ENCODE data around the gene CALB2. TPM values are rescaled to one million over a fixed set of nuclear protein-coding genes. Genes with fewer than 3 reads are reported as not detected.
A peak's percentile ranks its signal among the peaks of the same experiment; 100 is the strongest.

Gene CALB2
- total and polyA plus RNA-seq, 5 donors: 0.95 to 3.3 (median 2.0) TPM

DNA sequence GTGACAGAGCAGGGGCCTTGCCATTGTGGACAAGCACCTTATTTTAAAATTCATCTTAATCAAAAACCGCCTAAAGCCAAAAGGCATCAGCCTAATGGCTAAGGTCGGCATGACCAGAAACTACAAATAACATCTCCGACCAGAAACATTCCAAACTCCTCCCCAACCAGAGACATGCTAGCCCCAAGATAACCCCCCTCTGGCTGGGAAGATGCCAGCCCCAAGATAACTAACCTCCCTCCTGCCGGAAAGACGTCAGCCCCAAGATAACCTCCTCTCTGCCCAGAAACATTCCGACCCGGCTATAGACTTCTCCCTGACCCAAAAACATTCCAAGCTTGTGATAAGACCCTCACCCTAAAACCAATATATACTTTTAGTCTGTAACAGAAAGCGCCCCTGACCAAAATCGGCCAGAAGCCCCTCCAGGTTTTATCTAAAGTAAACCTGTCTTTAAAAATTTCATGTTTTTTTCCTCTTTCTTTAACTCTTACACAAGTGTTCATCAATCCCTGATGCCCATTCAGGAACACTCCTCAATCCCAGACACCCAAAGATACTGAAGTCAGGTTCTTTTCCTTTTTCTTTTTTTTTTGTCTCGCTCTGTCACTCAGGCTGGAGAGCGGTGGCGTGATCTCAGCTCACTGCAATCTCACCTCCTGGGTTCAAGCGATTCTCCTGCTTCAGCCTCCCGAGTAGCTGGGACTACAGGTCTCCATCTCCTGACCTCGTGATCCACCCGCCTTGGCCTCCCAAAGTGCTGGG, 50.7 kb downstream of the CALB2 start:
- Histone ChIP-seq H3K27me3 (ENCODE audit: control insufficient read depth, insufficient read depth) (no peaks in the 10 kb centered on the region), H3K27ac (ENCODE audit: low read length) (no peak overlapping the region), H3K4me3 (ENCODE audit: low read length) (no peak overlapping the region), H3K9me3 (ENCODE audit: control insufficient read depth, low read length) (no peaks in the 10 kb centered on the region), H3K4me1 (ENCODE audit: control insufficient read depth, insufficient read depth, low read length) (no peaks in the 10 kb centered on the region)
- 28% methylated on average over 16 of the region's 16 CpGs for WGBS
- DNase-seq (peak in 2 of 3 donors; percentile 44 to 68), ATAC-seq (peak; percentile 46 to 81)
- intact Hi-C loops (cut with DNase I): no loop called here

DNA sequence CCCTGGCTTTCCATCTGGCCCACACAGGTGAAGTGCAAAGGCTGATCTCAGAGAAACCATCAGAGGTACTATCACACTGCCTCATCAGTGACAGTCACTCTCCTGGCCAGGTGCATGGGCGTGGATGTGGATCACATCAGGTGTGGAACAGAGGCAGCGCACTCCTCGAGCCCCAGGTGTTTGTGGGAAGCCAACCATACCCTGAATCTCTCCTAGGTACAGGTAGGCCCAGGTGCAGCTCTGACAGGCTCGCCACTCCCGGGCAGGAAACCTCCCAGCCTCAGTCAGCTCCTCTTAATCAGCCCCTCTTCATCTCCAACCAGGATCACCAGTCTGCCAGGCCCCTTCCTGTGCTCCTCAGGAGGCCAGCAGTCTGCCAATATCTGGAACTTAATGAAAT, 51.6 kb downstream of the CALB2 start:
- DNase-seq: no peak
- ATAC-seq: no peak
- intact Hi-C loops (cut with DNase I): loop anchor here in 2 of 4 donors (5.0 kb wide), 2 partner anchors 92 to 202 kb away; no protein-coding TSS in a partner anchor
- Histone ChIP-seq H3K4me3 (ENCODE audit: low read length) (no peak overlapping the region), H3K27me3 (ENCODE audit: control insufficient read depth, insufficient read depth) (no peaks in the 10 kb centered on the region), H3K4me1 (ENCODE audit: control insufficient read depth, insufficient read depth, low read length) (no peaks in the 10 kb centered on the region), H3K27ac (ENCODE audit: low read length) (no peak overlapping the region), H3K9me3 (ENCODE audit: control insufficient read depth, low read length) (no peaks in the 10 kb centered on the region)
- 79% methylated on average over 5 of the region's 5 CpGs for WGBS

DNA sequence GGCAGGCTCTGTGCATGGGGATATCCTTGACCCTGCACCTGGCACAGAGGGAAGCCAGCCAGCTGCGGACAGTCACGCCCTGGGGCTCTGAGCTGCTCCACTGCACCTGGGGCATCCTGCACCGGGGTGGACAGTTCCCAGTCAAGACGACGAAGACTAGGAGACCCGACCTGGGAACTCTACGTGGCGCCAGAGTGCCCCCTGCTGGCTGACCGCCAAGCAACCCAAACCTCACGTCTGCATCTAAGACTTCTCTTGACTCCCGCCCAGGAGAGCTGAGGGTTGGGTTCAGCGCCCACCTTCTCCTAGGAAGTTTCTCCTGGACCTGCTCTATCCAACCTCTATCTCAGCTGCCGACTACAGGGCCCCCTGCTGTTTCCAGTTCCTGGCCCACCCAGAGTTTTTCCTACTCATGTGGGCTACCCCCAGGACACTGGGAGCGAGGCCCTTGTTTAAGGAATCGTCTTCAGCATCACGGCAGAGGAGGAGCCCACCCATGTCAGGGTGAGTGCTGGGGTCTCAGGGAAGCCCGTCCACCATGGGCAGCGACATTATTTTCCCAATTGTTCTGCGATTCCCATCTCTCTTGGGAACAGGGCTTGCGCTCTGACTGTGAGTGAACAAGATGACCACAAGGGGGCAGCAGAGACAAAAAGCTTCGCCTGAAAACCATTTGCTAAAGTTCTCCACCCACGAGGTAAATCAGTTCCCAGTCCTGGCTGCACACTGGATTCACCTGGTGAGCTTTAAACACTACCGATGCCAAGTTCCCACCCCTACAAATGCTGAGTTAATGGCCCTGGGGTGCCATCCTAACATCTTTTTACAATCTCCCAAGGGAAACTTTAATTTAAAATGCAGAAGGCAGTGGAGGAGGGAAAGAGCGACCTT, 54.0 kb downstream of the CALB2 start:
- peak; percentile 45 to 70 (median 69) for DNase-seq
- Histone ChIP-seq H3K27ac (ENCODE audit: low read length) (no peak overlapping the region), H3K27me3 (ENCODE audit: control insufficient read depth, insufficient read depth) (no peaks in the 10 kb centered on the region), H3K4me1 (ENCODE audit: control insufficient read depth, insufficient read depth, low read length) (no peaks in the 10 kb centered on the region), H3K9me3 (ENCODE audit: control insufficient read depth, low read length) (no peaks in the 10 kb centered on the region), H3K4me3 (ENCODE audit: low read length) (no peak overlapping the region)
- WGBS: 10% methylated on average over 24 of the region's 24 CpGs
- ATAC-seq: peak; percentile 63 to 71
- intact Hi-C loops (cut with DNase I): loop anchor here in 3 of 4 donors (2.0 to 5.0 kb wide), 5 partner anchors 86 to 200 kb away; no protein-coding TSS in a partner anchor

DNA sequence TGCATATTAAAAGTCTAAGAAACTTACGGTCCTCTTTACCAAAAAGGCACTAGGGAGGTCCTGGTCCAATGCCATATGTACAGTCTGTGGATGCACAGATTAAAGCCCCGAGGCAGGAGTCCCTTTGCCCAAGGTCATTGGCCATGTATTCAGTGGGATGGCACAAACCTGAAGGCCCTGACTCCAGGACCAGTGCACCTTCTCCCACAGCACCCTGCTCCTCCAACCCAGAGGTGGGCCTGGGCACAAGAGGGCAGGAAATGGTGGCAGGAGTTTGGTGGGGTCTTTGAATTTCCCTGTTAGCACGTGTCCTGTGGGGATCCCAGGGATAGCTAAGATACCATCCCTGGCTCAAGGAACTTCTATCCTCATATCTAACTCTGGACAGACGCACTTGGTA, 54.8 kb downstream of the CALB2 start:
- intact Hi-C loops (cut with DNase I): loop anchor here in 3 of 4 donors (2.0 to 5.0 kb wide), 5 partner anchors 85 to 199 kb away; no protein-coding TSS in a partner anchor
- no peak for ATAC-seq
- H3K9me3 ChIP-seq (ENCODE audit: control insufficient read depth, low read length): no peaks in the 10 kb centered on the region
- H3K4me3 ChIP-seq (ENCODE audit: low read length): no peak overlapping the region
- no peak overlapping the region for H3K27ac ChIP-seq (ENCODE audit: low read length)
- H3K4me1 ChIP-seq (ENCODE audit: control insufficient read depth, insufficient read depth, low read length): no peaks in the 10 kb centered on the region
- no peaks in the 10 kb centered on the region for H3K27me3 ChIP-seq (ENCODE audit: control insufficient read depth, insufficient read depth)
- DNase-seq: no peak
- WGBS: 56% methylated on average over 4 of the region's 4 CpGs

DNA sequence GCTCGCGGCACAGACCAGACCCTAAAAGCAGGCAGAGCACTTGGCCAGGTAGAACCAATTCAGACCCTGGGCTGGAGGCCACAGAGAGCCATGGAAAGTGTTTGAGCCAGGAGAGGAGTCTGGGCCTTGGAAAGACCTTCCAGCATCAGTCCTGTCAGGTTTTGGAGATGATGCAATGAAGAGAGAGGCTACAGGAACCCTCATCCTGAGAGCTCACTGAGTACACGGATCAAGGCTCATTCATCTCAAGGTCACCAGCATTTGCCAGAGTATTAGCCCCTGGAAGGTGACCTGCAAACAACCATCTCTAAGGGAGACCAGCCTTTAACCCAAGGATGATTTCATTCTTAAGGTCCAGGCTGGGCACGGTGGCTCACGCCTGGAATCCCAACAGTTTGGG, 55.5 kb downstream of the CALB2 start:
- no peaks in the 10 kb centered on the region for H3K27me3 ChIP-seq (ENCODE audit: control insufficient read depth, insufficient read depth)
- intact Hi-C loops (cut with DNase I): loop anchor here in 2 of 4 donors (5.0 kb wide), 2 partner anchors 88 to 198 kb away; no protein-coding TSS in a partner anchor

DNA sequence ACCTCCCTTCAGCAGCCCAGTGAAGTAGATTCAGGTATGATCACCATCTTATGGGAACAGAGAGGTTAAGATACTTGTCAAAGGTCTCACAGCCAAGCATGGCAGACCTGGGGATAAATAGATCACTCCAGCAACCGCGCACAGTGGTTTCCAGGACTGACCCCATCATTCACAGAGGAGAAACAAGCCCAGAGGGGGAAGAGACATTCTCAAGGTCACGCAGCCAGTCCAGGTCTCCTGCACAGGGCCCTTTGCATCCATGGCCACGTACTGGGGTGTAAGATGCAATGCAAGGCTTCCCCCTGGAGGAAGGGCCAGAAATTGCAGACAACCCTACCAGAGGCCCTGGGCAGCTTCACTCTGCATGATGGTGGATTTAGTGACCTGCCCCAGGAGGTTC, 63.4 kb downstream of the CALB2 start:
- Histone ChIP-seq H3K27ac (ENCODE audit: low read length) (no peak overlapping the region), H3K4me3 (ENCODE audit: low read length) (no peak overlapping the region), H3K4me1 (ENCODE audit: control insufficient read depth, insufficient read depth, low read length) (no peaks in the 10 kb centered on the region), H3K27me3 (ENCODE audit: control insufficient read depth, insufficient read depth) (no peaks in the 10 kb centered on the region), H3K9me3 (ENCODE audit: control insufficient read depth, low read length) (no peaks in the 10 kb centered on the region)
- ATAC-seq: no peak
- intact Hi-C loops (cut with DNase I): no loop called here
- no peak for DNase-seq
- WGBS: 58% methylated on average over 4 of the region's 4 CpGs

More for the DNA sequence above, 55.5 kb downstream of the CALB2 start:
- H3K27ac ChIP-seq (ENCODE audit: low read length): no peak overlapping the region
- WGBS: 91% methylated on average over 5 of the region's 5 CpGs
- no peaks in the 10 kb centered on the region for H3K4me1 ChIP-seq (ENCODE audit: control insufficient read depth, insufficient read depth, low read length)
- H3K9me3 ChIP-seq (ENCODE audit: control insufficient read depth, low read length): no peaks in the 10 kb centered on the region
- ATAC-seq (no peak), DNase-seq (no peak)
- H3K4me3 ChIP-seq (ENCODE audit: low read length): no peak overlapping the region

DNA sequence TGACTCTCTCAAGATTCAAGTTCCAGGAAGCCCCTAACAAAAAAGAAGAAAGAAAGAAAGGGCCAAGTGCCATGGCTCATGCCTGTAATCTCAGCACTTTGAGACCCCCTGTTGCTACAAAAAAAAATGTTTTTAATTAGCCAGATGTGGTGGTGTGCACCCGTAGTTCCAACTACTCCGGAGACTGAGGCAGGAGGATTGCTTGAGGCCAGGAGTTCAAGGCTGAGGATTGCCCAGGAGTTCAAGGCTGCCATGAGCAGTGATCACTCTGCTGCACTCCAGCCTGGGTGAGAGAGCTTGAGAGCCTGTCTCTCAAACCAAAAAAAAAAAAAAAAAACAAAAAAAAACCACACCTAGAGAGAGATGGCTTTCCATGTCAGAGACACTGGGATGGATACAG, 64.5 kb downstream of the CALB2 start:
- Histone ChIP-seq H3K27me3 (ENCODE audit: control insufficient read depth, insufficient read depth) (no peaks in the 10 kb centered on the region), H3K4me1 (ENCODE audit: control insufficient read depth, insufficient read depth, low read length) (no peaks in the 10 kb centered on the region), H3K27ac (ENCODE audit: low read length) (no peak overlapping the region), H3K9me3 (ENCODE audit: control insufficient read depth, low read length) (no peaks in the 10 kb centered on the region), H3K4me3 (ENCODE audit: low read length) (no peak overlapping the region)
- no peak for ATAC-seq
- no peak for DNase-seq
- 70% methylated on average over 2 of the region's 2 CpGs for WGBS
- intact Hi-C loops (cut with DNase I): no loop called here

DNA sequence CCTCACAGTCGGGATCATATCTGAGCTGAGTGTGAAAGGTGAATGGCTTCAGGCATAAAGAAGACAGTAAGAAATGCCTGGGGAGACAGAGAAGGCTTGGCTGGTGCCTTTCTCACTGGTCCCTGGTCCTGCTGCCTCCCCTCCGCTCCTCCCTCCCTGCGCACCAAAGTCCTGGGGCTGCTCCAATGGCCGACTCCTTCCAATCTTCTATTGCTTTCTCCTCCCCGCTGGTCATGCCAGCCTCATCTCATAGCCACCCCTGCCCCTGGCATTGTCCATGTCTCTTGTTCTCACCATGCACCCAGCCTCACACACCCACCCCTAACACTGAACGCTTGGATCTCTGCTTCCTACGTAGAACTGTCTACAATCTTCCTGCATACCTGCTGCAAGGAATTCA, 65.3 kb downstream of the CALB2 start:
- Histone ChIP-seq H3K27ac (ENCODE audit: low read length) (no peak overlapping the region), H3K27me3 (ENCODE audit: control insufficient read depth, insufficient read depth) (no peaks in the 10 kb centered on the region), H3K9me3 (ENCODE audit: control insufficient read depth, low read length) (no peaks in the 10 kb centered on the region), H3K4me1 (ENCODE audit: control insufficient read depth, insufficient read depth, low read length) (no peaks in the 10 kb centered on the region), H3K4me3 (ENCODE audit: low read length) (no peak overlapping the region)
- no peak for ATAC-seq
- 75% methylated on average over 7 of the region's 7 CpGs for WGBS
- no peak for DNase-seq
- intact Hi-C loops (cut with DNase I): no loop called here

DNA sequence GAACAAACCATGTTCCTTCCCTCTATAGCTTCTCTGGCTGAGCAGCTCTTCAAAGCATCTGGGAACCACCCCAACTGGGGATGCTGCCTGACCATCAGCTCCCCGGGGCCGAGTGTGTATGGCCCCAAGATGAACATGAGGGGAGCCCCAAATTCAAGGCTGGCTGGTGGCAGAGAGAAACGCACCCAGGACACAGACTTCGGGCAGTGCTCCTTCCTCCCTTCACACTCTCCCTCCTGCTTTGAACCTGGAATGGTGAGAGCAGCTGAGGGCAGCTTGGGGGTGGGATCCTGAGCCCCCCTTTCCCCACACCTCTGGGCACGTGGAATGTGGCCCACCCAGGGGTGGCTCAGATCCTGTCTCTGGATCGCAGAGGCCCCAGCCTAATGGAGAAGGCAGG, 66.1 kb downstream of the CALB2 start:
- DNase-seq (no peak), ATAC-seq (no peak)
- H3K4me3 ChIP-seq (ENCODE audit: low read length): no peak overlapping the region
- H3K27ac ChIP-seq (ENCODE audit: low read length): no peak overlapping the region
- 65% methylated on average over 6 of the region's 6 CpGs for WGBS
- no peaks in the 10 kb centered on the region for H3K9me3 ChIP-seq (ENCODE audit: control insufficient read depth, low read length)
- intact Hi-C loops (cut with DNase I): no loop called here
- no peaks in the 10 kb centered on the region for H3K27me3 ChIP-seq (ENCODE audit: control insufficient read depth, insufficient read depth)
- H3K4me1 ChIP-seq (ENCODE audit: control insufficient read depth, insufficient read depth, low read length): no peaks in the 10 kb centered on the region

DNA sequence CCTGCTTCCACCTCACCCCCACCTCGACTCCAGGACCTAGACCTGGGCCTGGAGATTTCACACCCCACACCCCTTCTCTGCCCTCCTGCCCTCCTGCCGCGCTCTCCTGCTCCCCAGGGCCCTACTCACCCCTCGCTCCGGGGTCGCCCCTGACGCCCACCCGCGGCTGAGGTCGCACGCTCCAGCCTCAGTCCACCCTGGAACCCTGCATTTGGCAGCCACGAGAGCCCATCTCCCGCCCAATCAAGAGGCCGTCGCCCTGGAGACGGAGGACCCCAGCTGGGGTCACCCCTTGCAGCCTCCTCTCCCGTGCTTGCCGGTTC, 67.2 kb downstream of the CALB2 start:
- intact Hi-C loops (cut with DNase I): no loop called here
- no peaks in the 10 kb centered on the region for H3K27me3 ChIP-seq (ENCODE audit: control insufficient read depth, insufficient read depth)

More for the DNA sequence above, 67.2 kb downstream of the CALB2 start:
- WGBS: 6% methylated on average over 18 of the region's 18 CpGs
- Histone ChIP-seq H3K9me3 (ENCODE audit: control insufficient read depth, low read length) (no peaks in the 10 kb centered on the region), H3K4me1 (ENCODE audit: control insufficient read depth, insufficient read depth, low read length) (no peaks in the 10 kb centered on the region), H3K27ac (ENCODE audit: low read length) (no peak overlapping the region), H3K4me3 (ENCODE audit: low read length) (no peak overlapping the region)
- DNase-seq: no peak
- peak in 1 of 2 donors; percentile 18 for ATAC-seq

Measured in right cardiac atrium (tissue), 5 donors.